H1 (cell line): ENCODE data around the gene NR2F1. TPM values are rescaled to one million over a fixed set of nuclear protein-coding genes. Genes with fewer than 3 reads are reported as not detected.

Experiments used
- CTCF ChIA-PET: fragments of 300-600 bp; sonication (Branson Sonifier 250); formaldehyde crosslinking; loops from one replicate; lab custom pipeline; 2021; ENCODE audit not compliant: partially characterized antibody; lab: Charles Lee
- POLR2A ChIA-PET: fragments of 300-600 bp; sonication (Branson Sonifier 250); formaldehyde crosslinking; loops from one replicate; lab custom pipeline; 2021; ENCODE audit warnings: inconsistent platforms; ENCODE audit not compliant: partially characterized antibody; lab: Charles Lee
- DNase-seq, 2 experiments: peaks; one replicate each; pipeline versions ENCODE4 v3.0.0 to v3.0.0-alpha.2; 2010 to 2022; ENCODE audit warnings: low spot score in 2 of 2, low read depth in 1 of 2, mixed read lengths in 1 of 2
- FAIRE-seq: peaks from 2 replicates; lab custom pipeline; 2011; peaks lifted over from hg19 to GRCh38; lab: Jason Lieb, UNC
- H2AFZ ChIP-seq: 2 replicates; pipeline ENCODE4 v1.8.1; 2012; ENCODE audit warnings: low read length, inconsistent platforms
- H2AK5ac ChIP-seq: 2 replicates; pipeline ENCODE4 v1.6.1; 2013; ENCODE audit warnings: low read depth, low read length
- H2BK120ac ChIP-seq: replicated peaks from 2 replicates; pipeline ENCODE3; 2013; ENCODE audit warnings: low read depth, low read length, inconsistent platforms
- H2BK12ac ChIP-seq: 2 replicates; pipeline ENCODE4 v1.6.1; 2013; ENCODE audit warnings: low read depth, low read length
- H2BK15ac ChIP-seq: 2 replicates; pipeline ENCODE4 v1.6.1; 2013; ENCODE audit warnings: low read length
- H2BK20ac ChIP-seq: 2 replicates; pipeline ENCODE4 v1.6.1; 2013; ENCODE audit warnings: low read length
- H2BK5ac ChIP-seq: 2 replicates; pipeline ENCODE4 v1.6.1; 2013; ENCODE audit warnings: low read depth, low read length
- H3K14ac ChIP-seq: 2 replicates; pipeline ENCODE4 v1.6.1; 2013; ENCODE audit warnings: inconsistent platforms; ENCODE audit not compliant: insufficient read length
- H3K18ac ChIP-seq: 2 replicates; pipeline ENCODE4 v1.6.1; 2013; ENCODE audit warnings: low read length; ENCODE audit errors: extremely low read depth
- H3K23ac ChIP-seq: 2 replicates; pipeline ENCODE4 v1.6.1; 2013; ENCODE audit warnings: inconsistent platforms; ENCODE audit not compliant: insufficient read length
- H3K23me2 ChIP-seq: 2 replicates; pipeline ENCODE4 v1.6.1; 2013; ENCODE audit warnings: low read depth, low read length
- H3K27ac ChIP-seq: 2 replicates; pipeline ENCODE4 v1.6.1; 2011; ENCODE audit warnings: low read depth, low read length, inconsistent platforms
- H3K27me3 ChIP-seq, 4 experiments: replicated peaks in 1 of 4; 1 replicate in 1 of 4; 2 replicates in 3 of 4; pipeline versions ENCODE4 v1.6.1 to v1.8.1; 2011 to 2013; ENCODE audit warnings: low read length in 3 of 4, mild to moderate bottlenecking in 3 of 4, inconsistent platforms in 2 of 4, mixed read lengths in 2 of 4, moderate library complexity in 1 of 4; ENCODE audit not compliant: control insufficient read depth in 3 of 4, insufficient read depth in 3 of 4; ENCODE audit errors: extremely low read depth in 1 of 4
- H3K36me3 ChIP-seq, 4 experiments: 2 replicates each; pipeline versions ENCODE4 v1.6.1 to v1.8.1; 2011 to 2013; ENCODE audit warnings: mild to moderate bottlenecking in 4 of 4, low read length in 3 of 4, moderate library complexity in 2 of 4, control low read depth in 1 of 4, inconsistent platforms in 1 of 4; ENCODE audit not compliant: insufficient read depth in 4 of 4, control insufficient read depth in 2 of 4
- H3K4ac ChIP-seq: replicated peaks from 2 replicates; pipeline ENCODE3; 2013; ENCODE audit warnings: low read length, low read depth, mixed read lengths, inconsistent platforms; ENCODE audit not compliant: insufficient read length
- H3K4me1 ChIP-seq, 4 experiments: replicated peaks in 1 of 4; 1 replicate in 1 of 4; 2 replicates in 3 of 4; pipeline versions ENCODE4 v1.6.1 to v1.8.1; 2011 to 2013; ENCODE audit warnings: low read length in 3 of 4, inconsistent platforms in 2 of 4, mixed read lengths in 1 of 4; ENCODE audit not compliant: insufficient read depth in 4 of 4, control insufficient read depth in 3 of 4
- H3K4me2 ChIP-seq, 2 experiments: 2 replicates each; pipeline versions ENCODE4 v1.6.1 to v1.8.1; 2011 to 2013; ENCODE audit warnings: low read depth in 2 of 2, low read length in 2 of 2, control low read depth in 1 of 2, inconsistent platforms in 1 of 2, mild to moderate bottlenecking in 1 of 2; ENCODE audit not compliant: insufficient read depth in 1 of 2
- H3K4me3 ChIP-seq, 4 experiments: fragments of 200-600, 300-600 bp in 1 of 4; sonication (generic), shearing (Covaris generic), sonication (Bioruptor Twin) in 1 of 4; 2 replicates each; pipeline versions ENCODE4 v1.5.1 to v1.8.1; 2011 to 2016; ENCODE audit warnings: low read length in 4 of 4, low read depth in 3 of 4, control low read depth in 2 of 4, inconsistent platforms in 2 of 4, mild to moderate bottlenecking in 2 of 4, mixed read lengths in 1 of 4, moderate library complexity in 1 of 4; ENCODE audit not compliant: insufficient read depth in 2 of 4; ENCODE audit errors: extremely low read depth in 1 of 4
- H3K56ac ChIP-seq: replicated peaks from 2 replicates; pipeline ENCODE3; 2013; ENCODE audit warnings: low read depth, mild to moderate bottlenecking, mixed read lengths, low read length, inconsistent platforms; ENCODE audit not compliant: insufficient read length
- H3K79me1 ChIP-seq: 2 replicates; pipeline ENCODE4 v1.6.1; 2013; ENCODE audit warnings: low read depth, low read length, control low read depth
- H3K79me2 ChIP-seq, 2 experiments: 2 replicates each; pipeline versions ENCODE4 v1.6.1 to v1.8.1; 2012 to 2013; ENCODE audit warnings: low read length in 2 of 2, mild to moderate bottlenecking in 2 of 2, inconsistent platforms in 1 of 2; ENCODE audit not compliant: insufficient read depth in 2 of 2, control insufficient read depth in 1 of 2
- H3K9ac ChIP-seq, 4 experiments: replicated peaks in 1 of 4; 1 replicate in 1 of 4; 2 replicates in 3 of 4; pipeline versions ENCODE4 v1.6.1 to v1.8.1; 2011 to 2013; ENCODE audit warnings: low read depth in 3 of 4, low read length in 3 of 4, control low read depth in 2 of 4, mild to moderate bottlenecking in 2 of 4, moderate library complexity in 2 of 4, inconsistent platforms in 1 of 4; ENCODE audit errors: extremely low read depth in 1 of 4
- H3K9me3 ChIP-seq, 2 experiments: 2 replicates each; pipeline versions ENCODE4 v1.6.1 to v1.8.1; 2012 to 2013; ENCODE audit warnings: mild to moderate bottlenecking in 2 of 2, moderate library complexity in 2 of 2, control low read depth in 1 of 2, inconsistent platforms in 1 of 2, low read depth in 1 of 2, low read length in 1 of 2, mixed read lengths in 1 of 2; ENCODE audit not compliant: insufficient read depth in 2 of 2
- H4K20me1 ChIP-seq, 2 experiments: replicated peaks in 1 of 2; 2 replicates each; pipeline versions ENCODE3 to v1.8.1; 2011 to 2013; ENCODE audit warnings: inconsistent platforms in 2 of 2, low read length in 2 of 2, mild to moderate bottlenecking in 1 of 2; ENCODE audit not compliant: insufficient read depth in 2 of 2, control insufficient read depth in 1 of 2
- H4K5ac ChIP-seq: 2 replicates; pipeline ENCODE4 v1.6.1; 2013; ENCODE audit warnings: low read length, low read depth, mixed read lengths, inconsistent platforms; ENCODE audit not compliant: insufficient read length
- H4K8ac ChIP-seq: 2 replicates; pipeline ENCODE4 v1.8.0; 2013; ENCODE audit warnings: mild to moderate bottlenecking, moderate library complexity, low read length, inconsistent platforms; ENCODE audit not compliant: insufficient read depth; ENCODE audit errors: extremely low read depth
- H4K91ac ChIP-seq: replicated peaks from 2 replicates; pipeline ENCODE3; 2013; ENCODE audit warnings: low read length, mixed read lengths, inconsistent platforms; ENCODE audit not compliant: insufficient read length
- CBX8 ChIP-seq: fragments of 300-800, 300-1000 bp; sonication (generic); IDR thresholded peaks from 2 replicates; pipeline ENCODE4 v1.7.1; 2016; ENCODE audit warnings: low read depth, low read length, borderline replicate concordance
- CTBP2 ChIP-seq: IDR thresholded peaks from 2 replicates; pipeline ENCODE4 v1.7.0; 2011; ENCODE audit warnings: borderline replicate concordance, mild to moderate bottlenecking, moderate library complexity, mixed read lengths, low read length; ENCODE audit not compliant: insufficient read depth, insufficient read length
- EZH2 ChIP-seq: fragments of 200-600 bp; sonication (generic); IDR thresholded peaks from 2 replicates; pipeline ENCODE4 v1.7.1; 2012; ENCODE audit warnings: low read depth, mild to moderate bottlenecking, moderate library complexity, low read length, inconsistent platforms; ENCODE audit not compliant: severe bottlenecking
- KDM4A ChIP-seq: IDR thresholded peaks from one replicate; pipeline ENCODE4 v1.7.1; 2012; ENCODE audit warnings: low read depth, mild to moderate bottlenecking, moderate library complexity, low read length, inconsistent platforms; ENCODE audit not compliant: severe bottlenecking
- POU5F1 ChIP-seq: IDR thresholded peaks from 2 replicates; pipeline ENCODE4 v1.6.1; 2011; ENCODE audit warnings: low read depth, mild to moderate bottlenecking, low read length, moderate library complexity
- RNF2 ChIP-seq: fragments of 200-900, 300-1000 bp; sonication (generic); IDR thresholded peaks from 2 replicates; pipeline ENCODE4 v1.7.1; 2016; ENCODE audit warnings: borderline replicate concordance, low read depth, mild to moderate bottlenecking, antibody characterized with exemption, low read length; ENCODE audit not compliant: poor library complexity, severe bottlenecking; ENCODE audit errors: missing control alignments
- SUZ12 ChIP-seq: fragments of 200-600 bp; sonication (generic); IDR thresholded peaks from 2 replicates; pipeline ENCODE4 v1.6.1; 2012; ENCODE audit warnings: mild to moderate bottlenecking, inconsistent platforms, low read length, moderate library complexity, mixed read lengths
- WGBS, 2 experiments: shearing (Covaris generic) in 1 of 2; methylation state at CpG; one replicate each; pipeline versions ENCODE4 v1.1.6 to v1.1.7; 2013 to 2015; ENCODE audit warnings: low lambda C conversion rate in 2 of 2, mixed read lengths in 2 of 2, inconsistent platforms in 1 of 2, low coverage in 1 of 2, missing lambda C conversion rate in 1 of 2; ENCODE audit not compliant: insufficient replicate concordance in 2 of 2, insufficient coverage in 1 of 2, insufficient read length in 1 of 2; ENCODE audit errors: extremely low coverage in 1 of 2, missing lambda C conversion rate in 1 of 2; 5-methylcytosine and 5-hydroxymethylcytosine counted together
- polyA plus RNA-seq, 7 experiments: library from polyadenylated mRNA; depleted of rRNA in 3 of 7; stranded (reverse) in 5 of 7; unstranded in 2 of 7; fragments of >200 nt in 5 of 7; fragments of 200-250 nt in 2 of 7; gene quantifications; 1 replicate in 5 of 7; 2 replicates in 1 of 7; 4 replicates in 1 of 7; pipeline versions ENCODE4 v1.2.1 to v1.2.3, GENCODE V29; 2011 to 2013; ENCODE audit warnings: missing spikeins in 2 of 7, mixed read lengths in 2 of 7
- total RNA-seq: library from RNA; stranded (reverse); fragmentation: NEBNext Ultra II Directional; extraction: Animal tissue kit (Norgen Biotek cat#: 25700); gene quantifications from 2 replicates; pipeline ENCODE4 v1.2.1, GENCODE V29; 2021
- TF ChIP-seq, protein P1 (sequence below): IDR thresholded peaks from 2 replicates; pipeline ENCODE4 v1.6.1; 2011; ENCODE audit warnings: low read depth, mild to moderate bottlenecking, low read length; ENCODE audit not compliant: insufficient read depth

The NR2F1 gene
- total and polyA plus RNA-seq, 2 of the 8 experiments (the other 6 are each of a cell fraction or from before 2014, with no cell fraction given): not detected

DNA sequence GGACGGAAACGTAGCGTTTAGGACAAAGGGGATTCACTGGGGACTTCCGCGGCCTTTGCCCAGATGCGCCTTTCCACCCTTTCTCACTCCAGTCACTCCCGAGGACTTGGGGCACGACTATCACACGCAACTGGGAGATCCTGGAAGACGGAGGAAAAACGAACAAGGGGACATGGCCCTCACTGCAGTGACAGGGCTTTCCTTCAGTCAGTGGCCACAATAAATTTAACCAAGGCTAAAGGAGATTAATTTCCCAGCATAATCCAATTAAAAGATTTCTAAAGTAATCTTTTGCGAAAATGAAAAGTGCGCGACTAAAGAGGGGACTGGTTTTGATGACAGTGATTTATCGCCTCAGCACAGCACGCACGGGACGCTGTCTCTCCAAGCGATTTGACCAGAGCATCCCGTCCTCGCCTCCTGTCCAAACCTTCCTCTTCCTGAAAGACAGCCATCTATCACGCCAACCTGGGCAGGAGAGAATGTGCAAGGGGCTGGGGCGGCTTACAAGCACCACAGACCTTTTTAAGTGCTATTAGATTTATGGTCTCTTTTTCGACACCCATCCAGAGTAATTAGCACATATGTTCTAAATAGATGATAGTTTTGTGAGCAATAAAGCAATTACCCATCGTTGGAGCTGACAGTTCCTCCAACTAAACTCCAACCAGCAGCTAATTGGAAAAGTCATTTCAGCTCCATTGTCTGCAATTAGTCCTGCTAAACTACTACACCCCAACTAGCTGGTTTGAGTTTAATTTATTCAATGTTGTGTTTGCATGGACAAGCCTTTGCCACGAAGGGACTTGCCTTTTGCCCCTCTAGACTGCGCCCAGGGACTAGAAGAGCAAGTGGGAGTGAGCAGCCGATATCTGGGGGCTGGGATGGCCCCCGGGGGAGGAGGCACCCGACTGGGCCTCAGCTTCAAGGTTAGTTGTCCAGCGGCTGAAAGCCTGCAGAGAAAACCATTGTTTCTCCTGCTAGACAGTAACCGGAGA is 9.4 kb upstream of the NR2F1 start:
- Histone ChIP-seq H3K4ac (no peak overlapping the region), H3K23me2 (peaks cover 7% of the 10 kb centered on the region; the same call in 1 of the 2 replicates), H3K18ac (0 out of 2 replicates have a peak overlapping the region, but pooled peaks have one; percentile 9), H4K91ac (no peak overlapping the region), H3K9me3 (no peaks in the 10 kb centered on the region), H4K20me1 (peaks cover 10 to 27% of the 10 kb centered on the region in 2 experiments), H2BK15ac (no peak overlapping the region), H3K79me2 (no peaks in the 10 kb centered on the region), H3K36me3 (no peaks in the 10 kb centered on the region), H3K14ac (no peak overlapping the region), H3K79me1 (no peaks in the 10 kb centered on the region), H2BK12ac (peak overlapping the region; percentile 17; the same call in 1 of the 2 replicates), H2BK20ac (no peak overlapping the region), H3K56ac (no peak overlapping the region), H3K9ac (no peak overlapping the region), H4K5ac (no peak overlapping the region), H3K4me2 (peak overlapping the region; percentile 77 to 86), H3K4me3 (peak overlapping the region; percentile 16 to 59 (median 31); a peak in 5 of 8 replicates), H4K8ac (no peak overlapping the region), H2BK120ac (no peak overlapping the region), H2BK5ac (no peak overlapping the region), H2AFZ (no peak overlapping the region), H3K4me1 (peaks cover 12 to 32% (median 19%) of the 10 kb centered on the region in 4 experiments), H2AK5ac (no peak overlapping the region), H3K23ac (no peak overlapping the region), H3K27me3 (peaks cover 83 to 100% (median 99%) of the 10 kb centered on the region in 4 experiments), H3K27ac (no peak overlapping the region)
- CTCF ChIA-PET: interaction anchor here (1.0 to 3.5 kb wide), 4 partner anchors 7 to 22 kb away, joined by 3 to 12 read pairs (median 4); partner anchors contain the start of gene NR2F1-AS1
- DNase-seq (no peak), FAIRE-seq (no peak)
- POLR2A ChIA-PET: interaction anchor here (0.8 kb wide), 1 partner anchor 27 kb away, joined by 3 read pairs; no protein-coding TSS in a partner anchor
- peak; percentile 97 for TF ChIP-seq RNF2
- peak; percentile 72; the same call in 1 of the 2 replicates for TF ChIP-seq SUZ12
- TF ChIP-seq KDM4A: peak; percentile 34
- TF ChIP-seq CBX8: peak; percentile 59; the same call in 1 of the 2 replicates
- peak; percentile 77 for TF ChIP-seq EZH2
- TF ChIP-seq POU5F1: no peak
- TF ChIP-seq, protein P1, sequence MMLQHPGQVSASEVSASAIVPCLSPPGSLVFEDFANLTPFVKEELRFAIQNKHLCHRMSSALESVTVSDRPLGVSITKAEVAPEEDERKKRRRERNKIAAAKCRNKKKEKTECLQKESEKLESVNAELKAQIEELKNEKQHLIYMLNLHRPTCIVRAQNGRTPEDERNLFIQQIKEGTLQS: no peak
- peak; percentile 9 for TF ChIP-seq CTBP2
- 8% methylated on average over 32 of the region's 32 CpGs; no CpG with 5 or more reads in 1 of the 2 experiments for WGBS, 2 experiments
